ENCODE results near the gene BSND. TPM values are rescaled to one million over a fixed set of nuclear protein-coding genes. Genes with fewer than 3 reads are reported as not detected.

The BSND gene
- total RNA-seq, 1 experiment from 2014 or later, result 0.17 TPM

DNA sequence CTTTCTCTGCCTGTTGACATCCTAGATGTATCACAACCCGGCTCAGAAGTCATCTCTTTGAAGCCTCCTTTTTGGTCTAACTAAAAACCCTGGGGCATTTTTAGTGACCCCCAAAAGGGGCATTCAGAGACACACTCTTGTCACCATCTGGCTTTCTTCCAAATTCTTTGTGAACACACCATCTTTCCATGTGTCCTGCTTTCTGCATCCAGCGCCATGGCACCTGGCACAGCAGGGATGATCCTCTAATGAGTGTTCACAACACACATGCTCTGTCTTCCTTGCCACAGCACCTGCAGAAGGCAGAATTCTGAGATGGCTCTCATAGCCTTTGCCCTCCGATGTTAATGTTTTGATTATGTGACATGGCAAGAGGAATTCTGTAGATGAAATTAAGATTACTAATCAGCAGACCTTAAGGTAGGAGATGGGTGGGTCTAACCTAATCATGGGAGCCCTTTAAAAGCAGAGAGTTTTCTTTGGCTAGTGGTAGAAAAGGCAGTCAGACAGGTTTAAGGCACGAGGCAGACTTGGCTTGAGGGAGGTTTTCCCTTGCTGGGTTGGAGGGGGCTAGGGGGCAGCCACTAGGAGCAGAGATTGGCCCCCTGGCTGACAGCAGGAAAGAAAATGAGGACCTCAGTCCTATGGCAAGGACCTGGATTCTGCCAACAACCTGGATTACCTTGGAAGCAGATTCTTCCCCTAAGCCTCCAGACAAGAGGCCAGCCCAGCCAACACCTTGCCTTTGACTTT, 23.2 kb upstream of the BSND start:
- no peak overlapping the region for H3K14ac ChIP-seq (ENCODE audit: insufficient read depth, low read length)
- no peak overlapping the region for H2BK12ac ChIP-seq (ENCODE audit: insufficient read length, low read depth, low read length)
- H3K4me1 ChIP-seq (ENCODE audit: insufficient read depth, low read length), result peaks cover 4% of the 10 kb centered on the region; the same call in 1 of the 2 replicates
- no peak overlapping the region for H2BK120ac ChIP-seq (ENCODE audit: low read depth, low read length, poor library complexity, severe bottlenecking)
- H3K27ac ChIP-seq (ENCODE audit: insufficient read length, low read depth, low read length), result no peak overlapping the region
- H4K91ac ChIP-seq (ENCODE audit: insufficient read length, low read depth, low read length), result no peak overlapping the region
- H2AFZ ChIP-seq (ENCODE audit: low read length), result no peak overlapping the region
- no peak overlapping the region for H2BK5ac ChIP-seq (ENCODE audit: insufficient read length, low read length)
- no peak for DNase-seq
- Mint-ChIP-seq H3K4me1 (peaks cover 32 to 39% of the 10 kb centered on the region in 2 experiments), H3K9me3 (no peaks in the 10 kb centered on the region), H3K27ac (no peak overlapping the region), H3K36me3 (ENCODE audit: insufficient read depth in 1 of 3, low read depth in 3 of 3) (no peaks in the 10 kb centered on the region), H3K27me3 (ENCODE audit: low read depth) (peaks cover 25% of the 10 kb centered on the region), H3K4me3 (no peak overlapping the region)
- H3K27me3 ChIP-seq (ENCODE audit: insufficient read depth, low read length), result no peaks in the 10 kb centered on the region; the same call in 1 of the 2 replicates
- no peak overlapping the region for H3K9ac ChIP-seq (ENCODE audit: extremely low read depth, insufficient read length, low read length)
- H3K18ac ChIP-seq (ENCODE audit: insufficient read length, low read depth, low read length), result no peak overlapping the region
- no peak overlapping the region for H2BK20ac ChIP-seq (ENCODE audit: low read depth, low read length, poor library complexity, severe bottlenecking)
- H3K4ac ChIP-seq (ENCODE audit: low read depth, low read length), result no peak overlapping the region
- H3K9me3 ChIP-seq (ENCODE audit: control insufficient read depth, low read depth, low read length), result no peaks in the 10 kb centered on the region
- peaks cover 5% of the 10 kb centered on the region for H3K23me2 ChIP-seq (ENCODE audit: insufficient read length, low read depth, low read length, poor library complexity, severe bottlenecking)
- H4K20me1 ChIP-seq (ENCODE audit: control insufficient read depth, insufficient read depth, insufficient read length), result no peaks in the 10 kb centered on the region
- WGBS (ENCODE audit: extremely low coverage, insufficient read length, low lambda C conversion rate), result no CpG with 5 or more reads among the region's 4 CpGs
- no peaks in the 10 kb centered on the region for H3K79me1 ChIP-seq (ENCODE audit: insufficient read depth, low read depth, low read length, poor library complexity, severe bottlenecking)
- no peak overlapping the region for H3K23ac ChIP-seq (ENCODE audit: insufficient read length, low read depth, low read length)
- H3T11ph ChIP-seq (ENCODE audit: low read length), result no peak overlapping the region
- H3K56ac ChIP-seq (ENCODE audit: insufficient read length, low read depth, low read length), result no peak overlapping the region
- no peak overlapping the region for H2BK15ac ChIP-seq (ENCODE audit: low read depth, low read length)
- no peak overlapping the region for H2AK5ac ChIP-seq (ENCODE audit: insufficient read length, low read length)
- H3K79me2 ChIP-seq (ENCODE audit: insufficient read depth, low read length), result no peaks in the 10 kb centered on the region
- TF ChIP-seq, protein P1, sequence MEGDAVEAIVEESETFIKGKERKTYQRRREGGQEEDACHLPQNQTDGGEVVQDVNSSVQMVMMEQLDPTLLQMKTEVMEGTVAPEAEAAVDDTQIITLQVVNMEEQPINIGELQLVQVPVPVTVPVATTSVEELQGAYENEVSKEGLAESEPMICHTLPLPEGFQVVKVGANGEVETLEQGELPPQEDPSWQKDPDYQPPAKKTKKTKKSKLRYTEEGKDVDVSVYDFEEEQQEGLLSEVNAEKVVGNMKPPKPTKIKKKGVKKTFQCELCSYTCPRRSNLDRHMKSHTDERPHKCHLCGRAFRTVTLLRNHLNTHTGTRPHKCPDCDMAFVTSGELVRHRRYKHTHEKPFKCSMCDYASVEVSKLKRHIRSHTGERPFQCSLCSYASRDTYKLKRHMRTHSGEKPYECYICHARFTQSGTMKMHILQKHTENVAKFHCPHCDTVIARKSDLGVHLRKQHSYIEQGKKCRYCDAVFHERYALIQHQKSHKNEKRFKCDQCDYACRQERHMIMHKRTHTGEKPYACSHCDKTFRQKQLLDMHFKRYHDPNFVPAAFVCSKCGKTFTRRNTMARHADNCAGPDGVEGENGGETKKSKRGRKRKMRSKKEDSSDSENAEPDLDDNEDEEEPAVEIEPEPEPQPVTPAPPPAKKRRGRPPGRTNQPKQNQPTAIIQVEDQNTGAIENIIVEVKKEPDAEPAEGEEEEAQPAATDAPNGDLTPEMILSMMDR (conservative IDR thresholded peaks at IDR 0.05), result no peak
- no peak overlapping the region for H3K4me2 ChIP-seq (ENCODE audit: insufficient read depth, insufficient read length, low read length)
- no peak overlapping the region for H4K5ac ChIP-seq (ENCODE audit: insufficient read length, low read depth, low read length)
- H4K8ac ChIP-seq (replicated peaks; ENCODE audit: insufficient read length, low read depth, low read length), result no peak overlapping the region
